GM21515 (cell line): ENCODE data around the gene MAN2A1.

Source experiments
- ATAC-seq: cut with Tn5 transposase; IDR thresholded peaks from one replicate; pipeline ENCODE4 v1.9.1; 2021; ENCODE audit not compliant: unreplicated experiment

Gene MAN2A1

GRCh38 chr5:109900461-109900860 is 210.7 kb downstream of the MAN2A1 start:
- no peak for ATAC-seq

GRCh38 chr5:109900911-109901627 is 211.3 kb downstream of the MAN2A1 start:
- ATAC-seq: no peak

- ATAC-seq: no peak
Observed at GRCh38 chr5:109901628-109901981, 211.9 kb downstream of the MAN2A1 start.

GRCh38 chr5:109903061-109903460 is 213.3 kb downstream of the MAN2A1 start:
- ATAC-seq: no peak

- ATAC-seq: no peak
Observed at GRCh38 chr5:109905906-109906305, 216.2 kb downstream of the MAN2A1 start.

- ATAC-seq: no peak
Observed at GRCh38 chr5:109907189-109907588, 217.5 kb downstream of the MAN2A1 start.

GRCh38 chr5:109907731-109908130 is 218.0 kb downstream of the MAN2A1 start:
- ATAC-seq: no peak

GRCh38 chr5:109908366-109908765 is 218.6 kb downstream of the MAN2A1 start:
- no peak for ATAC-seq

GRCh38 chr5:109910874-109911273 is 221.1 kb downstream of the MAN2A1 start:
- ATAC-seq: no peak

GRCh38 chr5:109911731-109912130 is 222.0 kb downstream of the MAN2A1 start:
- no peak for ATAC-seq

GRCh38 chr5:109914906-109915305 is 225.2 kb downstream of the MAN2A1 start:
- ATAC-seq: no peak

- no peak for ATAC-seq
Observed at GRCh38 chr5:109916481-109917153, 226.9 kb downstream of the MAN2A1 start.
